Measurements from ENCODE around the gene TMEM114. TPM values are rescaled to one million over a fixed set of nuclear protein-coding genes. Genes with fewer than 3 reads are reported as not detected.

The TMEM114 gene
- polyA plus RNA-seq, 1 donor from 2014 or later: 0.62 TPM

GRCh38 chr16:8623634-8624033 is 33.3 kb upstream of the TMEM114 start:
- no peaks in the 10 kb centered on the region for H4K20me1 ChIP-seq (ENCODE audit: insufficient read depth)

GRCh38 chr16:8622315-8622656 is 32.0 kb upstream of the TMEM114 start:
- Histone ChIP-seq H3K9me2 (ENCODE audit: insufficient read depth, low read length) (no peaks in the 10 kb centered on the region), H3K27ac (ENCODE audit: low read length) (peak overlapping the region; percentile 80)

More at GRCh38 chr16:8623634-8624033, 33.3 kb upstream of the TMEM114 start:
- H3K79me2 ChIP-seq (replicated peaks; ENCODE audit: insufficient read depth, low read length): peaks cover 35% of the 10 kb centered on the region
- no peaks in the 10 kb centered on the region for H3F3A ChIP-seq (ENCODE audit: insufficient read depth, low read length, poor library complexity, severe bottlenecking)
- no peak overlapping the region for H2AFZ ChIP-seq (ENCODE audit: low read depth, low read length)
- H3K4me2 ChIP-seq (ENCODE audit: low read length): no peak overlapping the region
- no peaks in the 10 kb centered on the region for H3K27me3 ChIP-seq (ENCODE audit: insufficient read depth, low read depth, low read length)
- no peak overlapping the region for H3K9ac ChIP-seq (ENCODE audit: low read length)
- no peaks in the 10 kb centered on the region for H3K9me2 ChIP-seq (ENCODE audit: insufficient read depth, low read length)
- H3K9me3 ChIP-seq (ENCODE audit: low read length): no peaks in the 10 kb centered on the region
- no peaks in the 10 kb centered on the region for H3K36me3 ChIP-seq (ENCODE audit: insufficient read depth, low read length)
- no peak overlapping the region for H3K27ac ChIP-seq (ENCODE audit: low read length)
- peak overlapping the region; percentile 87 for H3K4me3 ChIP-seq (ENCODE audit: low read length)
- no peak for TF ChIP-seq TAF1 (IDR thresholded peaks at IDR 0.05; ENCODE audit: low read depth)
- no peak for TF ChIP-seq RAD21 (conservative IDR thresholded peaks at IDR 0.05)
- no peak for TF ChIP-seq EP300 (conservative IDR thresholded peaks at IDR 0.05; ENCODE audit: poor library complexity, severe bottlenecking)
- TF ChIP-seq, protein P1, sequence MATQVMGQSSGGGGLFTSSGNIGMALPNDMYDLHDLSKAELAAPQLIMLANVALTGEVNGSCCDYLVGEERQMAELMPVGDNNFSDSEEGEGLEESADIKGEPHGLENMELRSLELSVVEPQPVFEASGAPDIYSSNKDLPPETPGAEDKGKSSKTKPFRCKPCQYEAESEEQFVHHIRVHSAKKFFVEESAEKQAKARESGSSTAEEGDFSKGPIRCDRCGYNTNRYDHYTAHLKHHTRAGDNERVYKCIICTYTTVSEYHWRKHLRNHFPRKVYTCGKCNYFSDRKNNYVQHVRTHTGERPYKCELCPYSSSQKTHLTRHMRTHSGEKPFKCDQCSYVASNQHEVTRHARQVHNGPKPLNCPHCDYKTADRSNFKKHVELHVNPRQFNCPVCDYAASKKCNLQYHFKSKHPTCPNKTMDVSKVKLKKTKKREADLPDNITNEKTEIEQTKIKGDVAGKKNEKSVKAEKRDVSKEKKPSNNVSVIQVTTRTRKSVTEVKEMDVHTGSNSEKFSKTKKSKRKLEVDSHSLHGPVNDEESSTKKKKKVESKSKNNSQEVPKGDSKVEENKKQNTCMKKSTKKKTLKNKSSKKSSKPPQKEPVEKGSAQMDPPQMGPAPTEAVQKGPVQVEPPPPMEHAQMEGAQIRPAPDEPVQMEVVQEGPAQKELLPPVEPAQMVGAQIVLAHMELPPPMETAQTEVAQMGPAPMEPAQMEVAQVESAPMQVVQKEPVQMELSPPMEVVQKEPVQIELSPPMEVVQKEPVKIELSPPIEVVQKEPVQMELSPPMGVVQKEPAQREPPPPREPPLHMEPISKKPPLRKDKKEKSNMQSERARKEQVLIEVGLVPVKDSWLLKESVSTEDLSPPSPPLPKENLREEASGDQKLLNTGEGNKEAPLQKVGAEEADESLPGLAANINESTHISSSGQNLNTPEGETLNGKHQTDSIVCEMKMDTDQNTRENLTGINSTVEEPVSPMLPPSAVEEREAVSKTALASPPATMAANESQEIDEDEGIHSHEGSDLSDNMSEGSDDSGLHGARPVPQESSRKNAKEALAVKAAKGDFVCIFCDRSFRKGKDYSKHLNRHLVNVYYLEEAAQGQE (IDR thresholded peaks at IDR 0.05; ENCODE audit: borderline replicate concordance): no peak
- no peak for TF ChIP-seq CTCF (IDR thresholded peaks at IDR 0.05; ENCODE audit: poor library complexity, severe bottlenecking)
- TF ChIP-seq EZH2 (IDR thresholded peaks at IDR 0.05; ENCODE audit: borderline replicate concordance, insufficient read depth, low read length, poor library complexity, severe bottlenecking): no peak
- TF ChIP-seq MXI1 (conservative IDR thresholded peaks at IDR 0.05; ENCODE audit: poor library complexity, severe bottlenecking): no peak
- no peak for TF ChIP-seq POLR2AphosphoS5 (IDR thresholded peaks at IDR 0.05)
- TF ChIP-seq SMC3 (conservative IDR thresholded peaks at IDR 0.05; ENCODE audit: poor library complexity): no peak

More at GRCh38 chr16:8622315-8622656, 32.0 kb upstream of the TMEM114 start:
- no peaks in the 10 kb centered on the region for H3F3A ChIP-seq (ENCODE audit: insufficient read depth, low read length, poor library complexity, severe bottlenecking)
- peak overlapping the region; percentile 74 for H2AFZ ChIP-seq (ENCODE audit: low read depth, low read length)
- peaks cover 35% of the 10 kb centered on the region for H3K79me2 ChIP-seq (replicated peaks; ENCODE audit: insufficient read depth, low read length)
- no peaks in the 10 kb centered on the region for H3K9me3 ChIP-seq (ENCODE audit: low read length)
- peak overlapping the region; percentile 87 for H3K4me3 ChIP-seq (ENCODE audit: low read length)
- no peaks in the 10 kb centered on the region for H3K27me3 ChIP-seq (ENCODE audit: insufficient read depth, low read depth, low read length)
- peak overlapping the region; percentile 90 for H3K9ac ChIP-seq (ENCODE audit: low read length)
- TF ChIP-seq MXI1 (conservative IDR thresholded peaks at IDR 0.05; ENCODE audit: poor library complexity, severe bottlenecking) (no peak), EP300 (conservative IDR thresholded peaks at IDR 0.05; ENCODE audit: poor library complexity, severe bottlenecking) (no peak), CTCF (IDR thresholded peaks at IDR 0.05; ENCODE audit: poor library complexity, severe bottlenecking) (no peak), EZH2 (IDR thresholded peaks at IDR 0.05; ENCODE audit: borderline replicate concordance, insufficient read depth, low read length, poor library complexity, severe bottlenecking) (no peak), SMC3 (conservative IDR thresholded peaks at IDR 0.05; ENCODE audit: poor library complexity) (no peak), TAF1 (IDR thresholded peaks at IDR 0.05; ENCODE audit: low read depth) (no peak)
- TF ChIP-seq, protein P1 (IDR thresholded peaks at IDR 0.05; ENCODE audit: borderline replicate concordance): no peak
- H3K4me2 ChIP-seq (ENCODE audit: low read length): peak overlapping the region; percentile 87
- no peaks in the 10 kb centered on the region for H3K36me3 ChIP-seq (ENCODE audit: insufficient read depth, low read length)
- no peaks in the 10 kb centered on the region for H4K20me1 ChIP-seq (ENCODE audit: insufficient read depth)
